Activated T-helper 2 cell treated with anti-CD3 and anti-CD28 coated beads, Interferon-gamma antibody, Interleukin-2, Interleukin-4, amounts not matched to agents 10 μg/mL and 5 μg/mL and 100 μg/mL, durations not matched to agents 14 hours and 24 hours and 36 hours (primary cell): Measurements from ENCODE around the gene PLSCR1. TPM values are rescaled to one million over a fixed set of nuclear protein-coding genes. Genes with fewer than 3 reads are reported as not detected.
A peak's percentile ranks its signal among the peaks of the same experiment; 100 is the strongest.
"Not testable (repeated sequence)": the region's sequence is repeated elsewhere in the genome, so short reads cannot be mapped to it uniquely, and the experiment has no call there.

Experiments used
- DNase-seq: peaks from one replicate; pipeline ENCODE4 v3.0.0; 2021; ENCODE audit warnings: low spot score
- H3K27ac Mint-ChIP-seq: one replicate; pipeline ENCODE4 v1.8.0; 2021; ENCODE audit warnings: mixed read lengths
- H3K27me3 Mint-ChIP-seq: one replicate; pipeline ENCODE4 v1.8.0; 2021; ENCODE audit warnings: low read depth, mixed read lengths
- H3K36me3 Mint-ChIP-seq: one replicate; pipeline ENCODE4 v1.8.0; 2021; ENCODE audit warnings: low read depth, mixed read lengths
- H3K4me1 Mint-ChIP-seq: one replicate; pipeline ENCODE4 v1.8.0; 2021; ENCODE audit warnings: low read depth, mixed read lengths
- H3K4me3 Mint-ChIP-seq: one replicate; pipeline ENCODE4 v1.8.0; 2021; ENCODE audit warnings: low read depth, mild to moderate bottlenecking, moderate library complexity, mixed read lengths
- H3K9me3 Mint-ChIP-seq: one replicate; pipeline ENCODE4 v1.8.0; 2021; ENCODE audit warnings: mixed read lengths
- intact Hi-C: fragments of 100-400 bp; cut with micrococcal nuclease; formaldehyde crosslinking; loops from one replicate; pipeline ENCODE4 v1.15.1; 2023
- total RNA-seq: library from RNA; stranded (reverse); gene quantifications from 2 replicates; pipeline ENCODE4 v1.2.3, GENCODE V29; 2022

Gene PLSCR1
- total RNA-seq, 1 donor from 2014 or later = 65.1 TPM

DNA sequence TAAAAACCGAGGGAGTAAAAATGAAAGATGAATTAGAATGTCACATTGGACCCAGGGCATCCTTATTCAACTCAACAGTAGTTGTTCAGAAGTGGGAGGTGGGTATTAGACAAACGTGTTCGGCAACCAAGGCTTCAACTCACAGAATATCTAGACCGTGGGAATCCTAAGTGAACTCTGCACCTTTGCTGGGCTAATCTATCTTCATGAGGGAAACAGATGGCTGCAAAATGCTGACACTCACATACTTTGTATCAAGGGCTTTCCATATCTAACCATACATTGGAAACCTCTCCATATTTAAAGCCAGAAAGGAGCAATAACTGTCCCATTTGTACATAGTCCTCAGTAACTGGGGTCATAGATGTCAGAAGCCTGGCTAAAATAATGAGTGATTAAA lies 20.9 kb downstream of the PLSCR1 start:
- H3K36me3 Mint-ChIP-seq = peaks cover 54% of the 10 kb centered on the region
- no peak overlapping the region for H3K4me3 Mint-ChIP-seq
- H3K27ac Mint-ChIP-seq = no peak overlapping the region
- H3K27me3 Mint-ChIP-seq = no peaks in the 10 kb centered on the region
- no peak for DNase-seq
- H3K4me1 Mint-ChIP-seq = peaks cover 8% of the 10 kb centered on the region
- no peaks in the 10 kb centered on the region for H3K9me3 Mint-ChIP-seq
- intact Hi-C loops = no loop called here

GRCh38 chr3:146522174-146523158 lies 21.9 kb downstream of the PLSCR1 start:
- H3K4me3 Mint-ChIP-seq, H3K4me1 Mint-ChIP-seq, H3K27me3 Mint-ChIP-seq, DNase-seq, H3K27ac Mint-ChIP-seq, H3K9me3 Mint-ChIP-seq, intact Hi-C loops: not testable (repeated sequence)
- H3K36me3 Mint-ChIP-seq = peaks cover 55% of the 10 kb centered on the region

- intact Hi-C loops = loop anchor here (2.0 kb wide), 1 partner anchor 13 kb away; no protein-coding TSS in a partner anchor
- Mint-ChIP-seq H3K4me3 (no peak overlapping the region), H3K9me3 (no peaks in the 10 kb centered on the region), H3K27ac (no peak overlapping the region), H3K36me3 (peaks cover 55% of the 10 kb centered on the region), H3K4me1 (peaks cover 11% of the 10 kb centered on the region), H3K27me3 (no peaks in the 10 kb centered on the region)
- no peak for DNase-seq
Observed at GRCh38 chr3:146521394-146521793, 23.0 kb downstream of the PLSCR1 start.

GRCh38 chr3:146519810-146520209 lies 24.6 kb downstream of the PLSCR1 start:
- intact Hi-C loops = loop anchor here (2.0 kb wide), 1 partner anchor 15 kb away; no protein-coding TSS in a partner anchor
- Mint-ChIP-seq H3K36me3 (peaks cover 54% of the 10 kb centered on the region), H3K27me3 (no peaks in the 10 kb centered on the region), H3K27ac (peak overlapping the region; percentile 1), H3K4me3 (no peak overlapping the region), H3K9me3 (no peaks in the 10 kb centered on the region), H3K4me1 (peaks cover 11% of the 10 kb centered on the region)
- DNase-seq = no peak

GRCh38 chr3:146517684-146518435 lies 26.5 kb downstream of the PLSCR1 start:
- Mint-ChIP-seq H3K4me1 (peaks cover 25% of the 10 kb centered on the region), H3K27me3 (no peaks in the 10 kb centered on the region), H3K9me3 (no peaks in the 10 kb centered on the region), H3K36me3 (peaks cover 65% of the 10 kb centered on the region), H3K27ac (no peak overlapping the region), H3K4me3 (no peak overlapping the region)
- intact Hi-C loops = no loop called here
- no peak for DNase-seq

- no peak overlapping the region for H3K4me3 Mint-ChIP-seq
- no peaks in the 10 kb centered on the region for H3K9me3 Mint-ChIP-seq
- intact Hi-C loops = loop anchor here (1.0 kb wide), 1 partner anchor 10 kb away; no protein-coding TSS in a partner anchor
- peak overlapping the region; percentile 35 for H3K27ac Mint-ChIP-seq
- H3K36me3 Mint-ChIP-seq = peaks cover 59% of the 10 kb centered on the region
- H3K27me3 Mint-ChIP-seq = no peaks in the 10 kb centered on the region
- peaks cover 21% of the 10 kb centered on the region for H3K4me1 Mint-ChIP-seq
- DNase-seq = no peak
Observed at GRCh38 chr3:146513386-146514051, 30.9 kb downstream of the PLSCR1 start.

DNA sequence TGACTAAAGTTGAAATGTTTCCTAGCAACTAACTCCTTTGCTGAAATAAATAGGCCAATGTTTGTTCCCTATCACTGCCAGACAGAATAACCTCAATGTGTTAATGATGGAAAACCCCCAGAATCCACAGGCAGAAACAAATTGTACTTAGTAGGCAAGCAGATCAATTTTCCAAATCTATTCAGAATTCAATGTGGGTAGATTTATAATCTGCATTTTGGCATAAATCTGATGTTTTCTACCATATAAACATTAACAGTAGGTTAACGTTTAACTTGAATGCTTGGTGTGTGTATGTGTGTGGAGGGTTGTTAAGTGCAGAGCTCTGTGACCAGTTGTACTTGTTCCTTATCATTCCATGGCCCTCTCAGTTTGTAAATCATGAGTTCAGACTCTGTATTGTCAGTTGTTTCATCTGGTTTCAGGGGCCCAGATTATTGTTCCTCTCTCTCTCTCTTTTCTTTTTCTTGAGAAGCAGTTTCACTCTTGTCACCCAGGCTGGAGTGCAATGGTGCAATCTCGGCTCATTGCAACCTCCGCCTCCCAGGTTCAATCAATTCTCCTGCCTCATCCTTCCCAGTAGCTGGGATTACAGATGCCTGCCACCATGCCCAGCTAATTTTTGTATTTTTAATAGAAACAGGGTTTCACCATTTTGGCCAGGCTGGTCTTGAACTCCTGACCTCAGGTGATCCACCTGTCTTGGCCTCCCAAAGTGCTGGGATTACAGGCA lies 32.8 kb downstream of the PLSCR1 start:
- DNase-seq = no peak
- intact Hi-C loops = no loop called here
- H3K27me3 Mint-ChIP-seq = no peaks in the 10 kb centered on the region
- H3K9me3 Mint-ChIP-seq = no peaks in the 10 kb centered on the region
- peaks cover 23% of the 10 kb centered on the region for H3K4me1 Mint-ChIP-seq
- peaks cover 53% of the 10 kb centered on the region for H3K36me3 Mint-ChIP-seq
- H3K27ac Mint-ChIP-seq = no peak overlapping the region
- no peak overlapping the region for H3K4me3 Mint-ChIP-seq

GRCh38 chr3:146507331-146508120 lies 36.9 kb downstream of the PLSCR1 start:
- H3K27me3 Mint-ChIP-seq = no peaks in the 10 kb centered on the region
- no peak overlapping the region for H3K4me3 Mint-ChIP-seq
- H3K36me3 Mint-ChIP-seq = peaks cover 31% of the 10 kb centered on the region
- intact Hi-C loops = no loop called here
- H3K4me1 Mint-ChIP-seq = peaks cover 32% of the 10 kb centered on the region
- no peak overlapping the region for H3K27ac Mint-ChIP-seq
- no peak for DNase-seq
- H3K9me3 Mint-ChIP-seq = no peaks in the 10 kb centered on the region

GRCh38 chr3:146505516-146505915 lies 38.9 kb downstream of the PLSCR1 start:
- DNase-seq = no peak
- intact Hi-C loops = no loop called here
- peaks cover 35% of the 10 kb centered on the region for H3K4me1 Mint-ChIP-seq
- no peaks in the 10 kb centered on the region for H3K9me3 Mint-ChIP-seq
- no peaks in the 10 kb centered on the region for H3K27me3 Mint-ChIP-seq
- no peak overlapping the region for H3K4me3 Mint-ChIP-seq
- peaks cover 15% of the 10 kb centered on the region for H3K36me3 Mint-ChIP-seq
- no peak overlapping the region for H3K27ac Mint-ChIP-seq

DNA sequence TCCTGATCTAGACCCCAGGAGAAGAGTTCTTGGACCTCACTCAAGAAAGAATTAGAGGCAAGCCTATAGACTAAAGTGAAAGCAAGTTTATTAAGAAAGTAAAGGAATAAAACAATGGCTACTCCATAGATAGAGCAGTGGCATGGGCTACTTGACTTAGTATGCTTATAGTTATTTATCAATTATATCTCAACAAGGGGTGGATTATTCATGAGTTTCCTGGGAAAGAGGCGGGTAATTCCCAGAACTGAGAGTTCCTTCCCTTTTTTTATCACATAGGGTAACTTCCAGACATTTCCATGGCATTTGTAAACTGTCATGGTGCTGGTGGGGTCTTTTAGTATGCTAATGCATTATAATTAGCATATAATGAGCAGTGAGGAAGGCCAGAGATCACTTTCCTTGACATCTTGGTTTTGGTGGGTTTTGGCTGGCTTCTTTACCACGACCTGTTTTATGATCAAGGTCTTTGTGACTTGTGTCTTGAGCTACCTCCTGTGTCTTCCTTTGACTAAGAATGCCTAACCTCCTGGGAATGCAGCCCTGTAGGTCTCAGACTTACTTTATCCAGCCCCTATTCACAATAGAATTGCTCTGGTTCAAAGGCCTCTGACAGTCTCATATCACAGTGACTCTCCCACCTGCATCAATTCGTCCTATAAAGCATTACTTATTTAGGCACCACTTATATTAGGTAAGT lies 39.8 kb downstream of the PLSCR1 start:
- Mint-ChIP-seq H3K9me3 (no peaks in the 10 kb centered on the region), H3K4me1 (peaks cover 35% of the 10 kb centered on the region)

More for the DNA sequence above, 39.8 kb downstream of the PLSCR1 start:
- DNase-seq = no peak
- Mint-ChIP-seq H3K36me3 (peaks cover 11% of the 10 kb centered on the region), H3K4me3 (no peak overlapping the region), H3K27me3 (no peaks in the 10 kb centered on the region), H3K27ac (no peak overlapping the region)
- intact Hi-C loops = no loop called here
